B cell (primary cell): ENCODE data around the gene IL23A. TPM values are rescaled to one million over a fixed set of nuclear protein-coding genes. Genes with fewer than 3 reads are reported as not detected.

ENCODE experiments used
- ATAC-seq: fragments of 200-7000 bp; cut with Tn5 transposase; one replicate; pipeline ENCODE4 v1.10.0; 2021; ENCODE audit warnings: low read depth, mild to moderate bottlenecking, moderate number of reproducible peaks, moderate library complexity
- CTCF ChIA-PET: fragments of 350-600 bp; sonication (Branson Sonifier 250); formaldehyde crosslinking; loops from one replicate; lab custom pipeline; 2021; ENCODE audit warnings: antibody characterized with exemption, inconsistent platforms; lab: Charles Lee
- POLR2A ChIA-PET: fragments of 350-600 bp; sonication (Branson Sonifier 250); formaldehyde crosslinking; loops from one replicate; lab custom pipeline; 2021; ENCODE audit warnings: antibody characterized with exemption; lab: Charles Lee
- DNase-seq: peaks from one replicate; pipeline ENCODE4 v3.0.0; 2013
- H2AFZ ChIP-seq: 2 replicates; pipeline ENCODE4 v1.6.1; 2012; ENCODE audit warnings: mild to moderate bottlenecking, low read depth, low read length; ENCODE audit not compliant: insufficient read depth, poor library complexity, severe bottlenecking
- H3K27ac ChIP-seq, 2 donors: 1 replicate in 1 of 2; 2 replicates in 1 of 2; pipeline ENCODE4 v1.5.1; 2012 to 2013; ENCODE audit warnings: low read length in 2 of 2, mild to moderate bottlenecking in 2 of 2, moderate library complexity in 1 of 2
- H3K27me3 ChIP-seq, 4 experiments: fragments of 200-600 bp in 1 of 4; sonication (generic) in 1 of 4; replicated peaks in 1 of 4; 1 replicate in 2 of 4; 2 replicates in 2 of 4; pipeline versions ENCODE4 v1.6.1 to v1.7.0; 2013 to 2016; ENCODE audit warnings: low read length in 3 of 4, mild to moderate bottlenecking in 2 of 4, mixed read lengths in 1 of 4, moderate library complexity in 1 of 4; ENCODE audit not compliant: insufficient read depth in 4 of 4, control insufficient read depth in 3 of 4; ENCODE audit errors: control extremely low read depth in 1 of 4
- H3K36me3 ChIP-seq, 2 experiments: replicated peaks in 1 of 2; 1 replicate in 1 of 2; 2 replicates in 1 of 2; pipeline versions ENCODE4 v1.6.1 to v1.7.1; 2013; ENCODE audit warnings: low read length in 1 of 2; ENCODE audit not compliant: insufficient read depth in 2 of 2, control insufficient read depth in 1 of 2; ENCODE audit errors: control extremely low read depth in 1 of 2, extremely low read depth in 1 of 2
- H3K4me1 ChIP-seq, 2 donors: fragments of 200-600 bp in 1 of 2; sonication (generic) in 1 of 2; 1 replicate in 1 of 2; 2 replicates in 1 of 2; pipeline versions ENCODE4 v1.5.1 to v1.6.1; 2013 to 2017; ENCODE audit warnings: low read length in 2 of 2; ENCODE audit not compliant: control insufficient read depth in 2 of 2, insufficient read depth in 2 of 2
- H3K4me2 ChIP-seq: replicated peaks from 2 replicates; pipeline ENCODE3; 2012; ENCODE audit warnings: mild to moderate bottlenecking, low read depth, low read length; ENCODE audit not compliant: poor library complexity, severe bottlenecking
- H3K4me3 ChIP-seq, 5 experiments: fragments of 200-600 bp in 1 of 5; sonication (generic) in 1 of 5; 1 replicate in 3 of 5; 2 replicates in 2 of 5; pipeline versions ENCODE4 v1.5.1 to v1.7.0; 2011 to 2016; ENCODE audit warnings: low read length in 4 of 5, mild to moderate bottlenecking in 4 of 5, low read depth in 2 of 5, control low read depth in 1 of 5, moderate library complexity in 1 of 5; ENCODE audit not compliant: insufficient read depth in 1 of 5; ENCODE audit errors: control extremely low read depth in 1 of 5, extremely low read depth in 1 of 5
- H3K79me2 ChIP-seq: fragments of 200-600 bp; sonication (generic); one replicate; pipeline ENCODE4 v1.6.0; 2016; ENCODE audit warnings: low read length; ENCODE audit not compliant: control insufficient read depth, insufficient read depth
- H3K9ac ChIP-seq: fragments of 200-600 bp; sonication (generic); 2 replicates; pipeline ENCODE4 v1.6.1; 2017; ENCODE audit warnings: mild to moderate bottlenecking, low read length, moderate library complexity
- H3K9me3 ChIP-seq, 3 donors: one replicate each; pipeline versions ENCODE4 v1.6.1 to v1.7.1; 2013; ENCODE audit warnings: low read length in 2 of 3; ENCODE audit not compliant: control insufficient read depth in 2 of 3, insufficient read depth in 1 of 3; ENCODE audit errors: control extremely low read depth in 1 of 3
- H4K20me1 ChIP-seq: 2 replicates; pipeline ENCODE4 v1.6.0; 2012; ENCODE audit warnings: mild to moderate bottlenecking, low read length; ENCODE audit not compliant: insufficient read depth, control insufficient read depth, poor library complexity, severe bottlenecking
- H3K27ac Mint-ChIP-seq: one replicate; pipeline ENCODE4 v1.8.0; 2021; ENCODE audit warnings: mixed read lengths
- H3K27me3 Mint-ChIP-seq: one replicate; pipeline ENCODE4 v1.8.0; 2021; ENCODE audit warnings: mixed read lengths
- H3K4me1 Mint-ChIP-seq: one replicate; pipeline ENCODE4 v1.8.0; 2021; ENCODE audit warnings: mixed read lengths
- H3K4me3 Mint-ChIP-seq: one replicate; pipeline ENCODE4 v1.8.0; 2021; ENCODE audit warnings: mixed read lengths
- H3K9me3 Mint-ChIP-seq: one replicate; pipeline ENCODE4 v1.8.0; 2022; ENCODE audit warnings: mixed read lengths; ENCODE audit not compliant: insufficient read depth
- CTCF ChIP-seq: fragments of 200-600 bp; IDR thresholded peaks from one replicate; pipeline ENCODE4 v1.8.0; 2022; ENCODE audit warnings: antibody characterized with exemption, mild to moderate bottlenecking
- EZH2 ChIP-seq: IDR thresholded peaks from 2 replicates; pipeline ENCODE4 v1.6.1; 2012; ENCODE audit warnings: borderline replicate concordance, low read depth, mild to moderate bottlenecking, moderate library complexity, low read length; ENCODE audit not compliant: insufficient read depth, poor library complexity, severe bottlenecking
- WGBS: methylation state at CpG from one replicate; pipeline ENCODE4 v1.1.5; 2013; ENCODE audit warnings: missing lambda C conversion rate; ENCODE audit not compliant: insufficient coverage; 5-methylcytosine and 5-hydroxymethylcytosine counted together
- intact Hi-C: fragments of 100-400 bp; cut with micrococcal nuclease; formaldehyde crosslinking; loops from one replicate; pipeline ENCODE4 v1.10.0; 2022
- polyA plus RNA-seq: library from polyadenylated mRNA; depleted of rRNA; stranded (reverse); fragments of >200 nt; gene quantifications from 2 replicates; pipeline ENCODE4 v1.2.3, GENCODE V29; 2012
- total RNA-seq, 2 donors: library from RNA; stranded (reverse); fragments of 120-200 nt in 1 of 2; gene quantifications; 1 replicate in 1 of 2; 2 replicates in 1 of 2; pipeline versions ENCODE4 v1.2.3 to v1.2.4, GENCODE V29; 2013 to 2022

Gene IL23A
- total and polyA plus RNA-seq, 2 donors (not counting 1 experiment from before 2014, with no cell fraction given), result 20.5 to 32.6 TPM

- Histone ChIP-seq H3K79me2 (peaks cover 18% of the 10 kb centered on the region), H3K36me3 (peaks cover 0 to 15% of the 10 kb centered on the region in 2 experiments), H3K27me3 (no peaks in the 10 kb centered on the region), H3K9ac (no peak overlapping the region), H4K20me1 (no peaks in the 10 kb centered on the region), H3K4me1 (peaks cover 43 to 52% of the 10 kb centered on the region in 2 donors), H3K4me3 (no peak overlapping the region), H3K4me2 (peak overlapping the region; percentile 81), H3K9me3 (no peaks in the 10 kb centered on the region), H2AFZ (no peak overlapping the region), H3K27ac (peak overlapping the region; percentile 86 to 88)
- DNase-seq (no peak), ATAC-seq (no peak)
- 92% methylated on average over 4 of the region's 8 CpGs for WGBS
- Mint-ChIP-seq H3K27me3 (no peaks in the 10 kb centered on the region), H3K4me3 (peak overlapping the region; percentile 95), H3K9me3 (no peaks in the 10 kb centered on the region), H3K4me1 (peaks cover 55% of the 10 kb centered on the region), H3K27ac (peak overlapping the region; percentile 99)
- ChIA-PET CTCF (interaction anchor here (0.8 to 7.6 kb wide), 5 partner anchors 19 to 127 kb away, joined by 3 to 45 read pairs (median 23); partner anchors contain the start of genes CNPY2 and STAT2), POLR2A (interaction anchor here (0.6 to 2.5 kb wide), 6 partner anchors 12 to 148 kb away, joined by 4 to 22 read pairs (median 6); partner anchors contain the start of genes CNPY2 and STAT2)
- intact Hi-C loops, result loop anchor here (1.0 to 2.0 kb wide), 3 partner anchors 22 to 126 kb away; partner anchors contain the start of gene STAT2
- no peak for TF ChIP-seq CTCF
- no peak for TF ChIP-seq EZH2
Measured at GRCh38 chr12:56337753-56338251, 882 bp upstream of the IL23A start.

GRCh38 chr12:56339158-56339422, 406 bp downstream of the IL23A start:
- H4K20me1 ChIP-seq, result no peaks in the 10 kb centered on the region
- peaks cover 43% of the 10 kb centered on the region for H3K4me1 Mint-ChIP-seq
- no peaks in the 10 kb centered on the region for H3K9me3 ChIP-seq
- CTCF ChIA-PET, result interaction anchor here (0.5 to 7.6 kb wide), 6 partner anchors 20 to 126 kb away, joined by 4 to 45 read pairs (median 14); partner anchors contain the start of genes CNPY2, STAT2 and TIMELESS
- intact Hi-C loops, result loop anchor here (2.0 kb wide), 1 partner anchor 36 kb away; no protein-coding TSS in a partner anchor
- DNase-seq (no peak), ATAC-seq (no peak)
- POLR2A ChIA-PET, result interaction anchor here (0.6 to 2.5 kb wide), 7 partner anchors 15 to 125 kb away, joined by 3 to 22 read pairs (median 5); partner anchors contain the start of genes CNPY2, CS, RNF41 and STAT2
- H3K4me1 ChIP-seq, result peaks cover 35 to 43% of the 10 kb centered on the region in 2 donors
- peaks cover 10% of the 10 kb centered on the region for H3K79me2 ChIP-seq
- peak overlapping the region; percentile 95 for H3K4me3 Mint-ChIP-seq
- H3K36me3 ChIP-seq, result peaks cover 0 to 28% of the 10 kb centered on the region in 2 experiments
- H3K4me2 ChIP-seq, result peak overlapping the region; percentile 81
- H3K27me3 ChIP-seq, result no peaks in the 10 kb centered on the region
- peak overlapping the region; percentile 68 for H3K9ac ChIP-seq
- no peaks in the 10 kb centered on the region for H3K27me3 Mint-ChIP-seq
- H3K27ac Mint-ChIP-seq, result peak overlapping the region; percentile 99
- no peaks in the 10 kb centered on the region for H3K9me3 Mint-ChIP-seq
- peak overlapping the region; percentile 52 for H2AFZ ChIP-seq
- WGBS, result no CpG with 5 or more reads among the region's 1 CpG
- TF ChIP-seq CTCF (no peak), EZH2 (no peak)
- peak overlapping the region; percentile 26 to 59 (median 48) for H3K4me3 ChIP-seq
- H3K27ac ChIP-seq, result peak overlapping the region; percentile 86 to 88
